Measurements from ENCODE around the gene NISCH.

The NISCH gene

DNA sequence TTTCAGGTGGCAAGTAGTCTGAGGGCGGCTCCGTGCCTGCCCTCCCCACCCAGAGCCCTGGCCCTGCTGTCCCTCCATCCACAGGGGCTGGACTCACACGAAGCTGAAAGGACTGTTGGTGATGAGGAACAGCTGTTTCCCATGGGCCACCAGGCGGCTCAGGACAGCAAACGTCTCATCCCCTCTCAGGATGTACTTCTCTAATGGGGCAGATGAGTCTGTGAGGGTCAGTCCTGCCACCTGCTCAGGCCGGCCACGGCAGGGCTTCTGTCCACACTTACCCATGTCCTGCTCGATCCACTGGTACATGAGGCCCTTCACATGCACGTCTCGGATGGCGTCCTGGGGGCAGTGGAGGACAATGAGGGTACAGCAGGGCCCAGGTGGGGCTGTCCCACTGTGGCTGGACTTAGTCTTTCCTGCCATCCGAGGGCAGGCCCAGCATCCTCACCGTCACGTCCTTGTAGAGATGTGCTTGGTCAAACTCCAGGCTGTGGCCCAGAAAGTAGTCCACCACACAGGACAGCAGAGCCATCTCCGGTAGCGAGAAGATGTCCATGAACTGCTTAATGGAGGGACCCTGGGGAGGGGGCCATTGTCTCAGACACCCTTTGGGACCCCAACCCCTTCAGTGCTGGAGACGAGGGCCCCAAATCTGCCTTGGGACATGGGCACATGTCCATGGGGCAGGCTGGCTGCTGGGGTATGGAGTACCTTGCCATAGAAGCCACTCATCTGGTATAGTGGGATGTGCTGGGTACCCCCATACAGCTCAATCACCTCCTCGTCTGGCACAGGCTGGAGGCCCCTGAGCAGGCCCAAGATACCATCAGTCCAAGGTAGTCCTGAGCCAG, 72.6 kb downstream of the NISCH start:
- no peak for DNase-seq

- no peak for DNase-seq
Measured at GRCh38 chr3:52528586-52529375, 73.4 kb downstream of the NISCH start.

GRCh38 chr3:52529376-52530333, 74.3 kb downstream of the NISCH start:
- no peak for DNase-seq

- no peak for DNase-seq
Measured at GRCh38 chr3:52530918-52531826, 75.8 kb downstream of the NISCH start.

- DNase-seq = no peak
Measured at GRCh38 chr3:52531860-52532516, 76.6 kb downstream of the NISCH start.

DNA sequence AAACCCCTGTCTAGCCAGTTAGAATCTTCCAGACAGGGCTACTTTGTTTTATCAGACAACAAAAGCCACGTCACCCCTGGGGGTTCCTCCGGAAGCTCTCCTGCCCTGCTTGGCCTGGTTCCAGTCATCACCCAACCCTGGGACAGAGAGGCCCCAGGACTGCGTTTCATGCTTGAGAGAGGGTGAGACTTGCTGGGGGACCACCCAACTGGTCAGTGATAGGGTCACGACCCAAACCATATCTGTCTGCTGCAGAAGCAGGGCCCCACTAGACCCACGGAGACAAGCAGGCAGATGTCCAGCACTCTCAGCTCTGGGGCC, 77.1 kb downstream of the NISCH start:
- DNase-seq = no peak

DNA sequence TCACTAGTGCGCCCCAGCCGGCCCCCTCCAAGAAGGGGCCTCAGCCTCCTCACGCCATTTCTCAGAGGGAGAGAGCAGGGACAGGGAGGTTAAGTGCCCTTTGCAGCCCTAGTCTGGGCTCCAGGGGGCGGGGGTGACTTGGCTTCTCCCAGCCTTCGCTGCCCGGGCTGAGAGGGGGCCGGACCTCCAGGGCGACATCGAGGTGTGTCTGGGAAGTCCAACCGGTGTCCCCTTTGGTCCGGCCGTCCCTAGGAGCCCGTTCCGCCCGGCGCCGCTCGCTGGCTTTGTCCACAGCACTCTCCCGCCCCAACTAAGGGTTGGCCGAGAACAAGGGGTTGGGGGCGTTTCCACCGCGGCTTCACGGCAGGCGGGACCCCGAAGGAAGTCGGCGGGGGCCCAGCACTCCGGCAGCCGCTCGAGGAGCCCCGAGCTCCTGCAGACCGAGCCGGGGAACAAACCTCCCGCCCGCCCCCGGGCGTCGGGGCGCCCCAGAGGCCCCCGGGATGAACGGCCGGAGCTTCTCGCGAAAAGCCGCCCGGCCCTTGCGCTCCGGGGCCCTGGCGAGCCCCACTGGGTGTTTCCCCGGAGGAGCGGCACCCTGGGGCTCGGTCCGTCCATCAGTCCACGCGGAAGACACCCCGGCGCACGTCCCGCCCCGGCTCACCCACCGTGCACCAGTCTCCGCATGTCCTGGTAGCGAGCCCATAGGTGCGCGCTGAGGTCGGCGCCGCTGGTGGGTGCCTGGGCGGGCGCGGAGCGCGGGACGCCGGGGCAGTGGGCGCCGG, 77.6 kb downstream of the NISCH start:
- DNase-seq = no peak

DNA sequence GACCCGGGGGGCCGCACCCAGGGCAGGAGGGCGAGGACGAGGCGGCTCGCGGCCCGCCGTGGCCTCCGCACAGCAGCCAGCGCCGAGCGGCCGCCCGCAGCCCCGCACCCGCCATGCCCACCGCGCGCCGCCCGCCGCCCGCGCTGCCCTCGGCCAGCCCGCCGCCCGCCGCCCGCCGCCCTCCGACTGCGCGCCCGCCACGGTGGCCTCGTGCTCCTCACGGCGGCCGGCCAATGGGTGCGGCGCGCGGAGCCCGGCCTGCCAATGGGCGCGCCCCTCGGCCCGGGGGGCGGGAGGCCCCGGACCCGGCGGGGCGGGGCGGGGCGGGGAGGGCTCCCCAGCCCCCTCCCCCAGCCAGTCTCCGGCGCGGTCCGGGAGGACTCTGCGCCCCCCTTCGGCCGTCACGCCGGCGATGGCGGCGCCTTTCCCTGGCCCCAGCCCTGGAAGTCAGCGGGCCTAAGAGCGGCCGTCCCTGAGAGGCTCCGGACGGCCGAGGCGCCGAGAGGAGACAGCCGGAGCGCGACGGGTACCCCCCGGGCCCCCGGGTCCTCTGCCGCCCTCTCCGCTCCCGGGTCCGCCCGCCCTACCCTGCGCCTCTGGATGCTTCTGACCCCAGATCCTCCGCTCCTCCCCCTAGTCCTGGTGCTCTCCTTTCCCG, 78.3 kb downstream of the NISCH start, which contains the start of gene NT5DC2:
TSS of gene NT5DC2 (minus strand) at position 235 of the 658 bp plus-strand sequence. CDS start at position 115, 120 bp downstream.
- peak; percentile 45 for DNase-seq

DNA sequence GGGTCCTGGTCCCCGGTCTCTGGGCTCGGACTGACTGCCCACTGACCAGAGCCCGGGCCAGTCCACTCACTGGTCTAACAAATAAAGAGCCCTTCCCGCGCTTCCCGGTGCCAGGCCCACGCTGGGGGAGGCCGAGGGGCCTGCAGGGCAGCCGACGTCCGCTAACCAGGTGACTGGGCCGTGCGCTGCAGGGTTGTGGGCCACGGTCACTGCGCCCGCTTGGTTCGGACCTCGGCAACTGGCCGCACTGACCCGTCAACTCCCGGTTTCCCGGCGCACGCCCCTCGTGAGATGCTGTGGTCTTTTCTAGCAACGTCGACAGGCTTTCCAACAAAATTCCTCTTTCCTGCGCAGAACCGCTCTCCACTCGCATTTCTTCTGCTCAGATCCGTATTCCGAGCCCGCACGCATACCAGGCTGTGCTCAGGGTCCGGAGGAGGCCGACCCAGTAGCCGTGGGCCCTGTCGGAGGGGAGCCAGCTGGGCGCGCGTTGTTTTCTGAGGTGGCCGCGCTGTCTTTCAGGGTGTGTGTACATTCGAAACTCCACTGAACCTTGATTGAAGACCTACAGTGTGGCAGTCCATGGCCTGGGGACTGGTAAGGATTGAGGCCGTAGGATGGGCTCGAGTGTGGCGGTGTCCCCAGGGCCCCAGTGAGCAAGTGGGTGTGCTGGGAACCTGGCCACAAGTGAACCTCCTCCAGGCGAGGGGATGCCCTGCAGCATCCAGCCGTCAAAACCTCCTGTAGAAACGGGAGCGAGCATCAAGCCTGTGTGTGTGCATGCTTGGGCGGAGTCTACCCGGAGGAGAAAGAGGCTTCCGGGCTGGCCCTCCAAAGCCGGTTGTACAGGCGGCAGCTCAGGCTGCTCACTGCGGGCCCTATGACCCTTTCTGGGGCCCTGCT, 79.1 kb downstream of the NISCH start:
- DNase-seq = no peak

DNA sequence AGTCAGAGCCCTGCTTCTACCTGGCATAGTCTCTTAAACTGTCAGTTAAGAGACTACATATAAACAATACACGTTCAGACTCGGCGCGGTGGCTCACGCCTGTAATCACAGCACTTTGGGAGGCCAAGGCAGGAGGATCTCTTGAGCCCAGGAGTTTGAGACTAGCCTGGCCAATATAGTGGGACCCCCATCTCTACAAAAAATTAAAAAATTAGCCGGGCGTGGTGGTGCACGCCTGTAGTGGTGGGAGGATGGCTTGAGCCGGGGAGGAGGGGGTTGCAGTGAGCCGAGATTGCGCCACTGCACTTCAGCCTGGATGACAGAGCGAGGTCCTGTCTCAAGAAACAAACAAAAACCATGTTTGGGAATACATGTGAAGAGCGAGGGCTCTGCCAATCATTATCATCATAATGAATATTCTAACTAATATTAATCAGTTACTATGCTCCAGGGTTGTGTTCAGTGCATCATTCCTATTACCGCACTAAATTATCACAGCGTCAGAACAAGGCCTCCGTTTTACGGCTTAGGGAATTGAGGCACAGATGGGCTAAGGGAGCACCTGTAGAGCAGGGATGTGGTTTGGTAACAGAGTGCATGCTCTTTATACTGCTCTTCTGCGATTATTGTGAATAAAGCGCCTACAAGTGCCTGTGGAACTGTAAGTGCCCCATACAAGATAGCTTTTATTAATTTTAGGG, 80.2 kb downstream of the NISCH start:
- DNase-seq = no peak

- DNase-seq = no peak
Measured at GRCh38 chr3:52536112-52536368, 80.6 kb downstream of the NISCH start.

GRCh38 chr3:52536369-52537164, 81.2 kb downstream of the NISCH start, which contains the start of gene UQCC5:
Gene UQCC5 (plus strand): TSS chr3:52536605. CDS start chr3:52536756, 151 bp downstream.
- DNase-seq = peak; percentile 97

GRCh38 chr3:52537165-52537620, 81.8 kb downstream of the NISCH start:
- DNase-seq = no peak

GRCh38 chr3:52537726-52538421, 82.5 kb downstream of the NISCH start:
- no peak for DNase-seq

GRCh38 chr3:52539010-52539653, 83.7 kb downstream of the NISCH start:
- no peak for DNase-seq

DNA sequence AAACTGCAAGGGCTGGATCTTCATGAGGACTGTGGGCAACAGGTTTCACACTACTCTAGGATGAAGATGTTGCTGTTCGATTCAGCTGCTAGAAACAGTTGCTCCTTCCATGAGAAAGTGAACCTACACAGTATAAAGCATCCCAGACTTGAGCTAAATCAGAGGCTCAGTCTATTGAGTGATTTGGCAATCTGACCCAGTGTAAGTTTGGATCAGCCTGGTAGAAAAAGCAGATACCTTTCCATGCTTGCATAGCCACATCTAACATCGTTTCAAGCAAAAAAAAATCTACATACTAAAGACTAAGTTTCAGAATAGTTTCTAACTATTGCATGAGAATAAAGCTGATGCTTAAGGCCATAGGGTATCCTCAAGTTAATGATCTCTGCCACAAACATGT, 85.6 kb downstream of the NISCH start:
- DNase-seq = no peak
